ENCODE results near the gene RGS12. TPM values are rescaled to one million over a fixed set of nuclear protein-coding genes. Genes with fewer than 3 reads are reported as not detected.

Gene RGS12, protein sequence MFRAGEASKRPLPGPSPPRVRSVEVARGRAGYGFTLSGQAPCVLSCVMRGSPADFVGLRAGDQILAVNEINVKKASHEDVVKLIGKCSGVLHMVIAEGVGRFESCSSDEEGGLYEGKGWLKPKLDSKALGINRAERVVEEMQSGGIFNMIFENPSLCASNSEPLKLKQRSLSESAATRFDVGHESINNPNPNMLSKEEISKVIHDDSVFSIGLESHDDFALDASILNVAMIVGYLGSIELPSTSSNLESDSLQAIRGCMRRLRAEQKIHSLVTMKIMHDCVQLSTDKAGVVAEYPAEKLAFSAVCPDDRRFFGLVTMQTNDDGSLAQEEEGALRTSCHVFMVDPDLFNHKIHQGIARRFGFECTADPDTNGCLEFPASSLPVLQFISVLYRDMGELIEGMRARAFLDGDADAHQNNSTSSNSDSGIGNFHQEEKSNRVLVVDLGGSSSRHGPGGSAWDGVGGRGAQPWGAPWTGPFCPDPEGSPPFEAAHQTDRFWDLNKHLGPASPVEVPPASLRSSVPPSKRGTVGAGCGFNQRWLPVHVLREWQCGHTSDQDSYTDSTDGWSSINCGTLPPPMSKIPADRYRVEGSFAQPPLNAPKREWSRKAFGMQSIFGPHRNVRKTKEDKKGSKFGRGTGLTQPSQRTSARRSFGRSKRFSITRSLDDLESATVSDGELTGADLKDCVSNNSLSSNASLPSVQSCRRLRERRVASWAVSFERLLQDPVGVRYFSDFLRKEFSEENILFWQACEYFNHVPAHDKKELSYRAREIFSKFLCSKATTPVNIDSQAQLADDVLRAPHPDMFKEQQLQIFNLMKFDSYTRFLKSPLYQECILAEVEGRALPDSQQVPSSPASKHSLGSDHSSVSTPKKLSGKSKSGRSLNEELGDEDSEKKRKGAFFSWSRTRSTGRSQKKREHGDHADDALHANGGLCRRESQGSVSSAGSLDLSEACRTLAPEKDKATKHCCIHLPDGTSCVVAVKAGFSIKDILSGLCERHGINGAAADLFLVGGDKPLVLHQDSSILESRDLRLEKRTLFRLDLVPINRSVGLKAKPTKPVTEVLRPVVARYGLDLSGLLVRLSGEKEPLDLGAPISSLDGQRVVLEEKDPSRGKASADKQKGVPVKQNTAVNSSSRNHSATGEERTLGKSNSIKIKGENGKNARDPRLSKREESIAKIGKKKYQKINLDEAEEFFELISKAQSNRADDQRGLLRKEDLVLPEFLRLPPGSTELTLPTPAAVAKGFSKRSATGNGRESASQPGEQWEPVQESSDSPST (N-terminal part only)
- total RNA-seq (ENCODE audit: low replicate concordance): 12.4 and 18.4 TPM in 2 replicates

DNA sequence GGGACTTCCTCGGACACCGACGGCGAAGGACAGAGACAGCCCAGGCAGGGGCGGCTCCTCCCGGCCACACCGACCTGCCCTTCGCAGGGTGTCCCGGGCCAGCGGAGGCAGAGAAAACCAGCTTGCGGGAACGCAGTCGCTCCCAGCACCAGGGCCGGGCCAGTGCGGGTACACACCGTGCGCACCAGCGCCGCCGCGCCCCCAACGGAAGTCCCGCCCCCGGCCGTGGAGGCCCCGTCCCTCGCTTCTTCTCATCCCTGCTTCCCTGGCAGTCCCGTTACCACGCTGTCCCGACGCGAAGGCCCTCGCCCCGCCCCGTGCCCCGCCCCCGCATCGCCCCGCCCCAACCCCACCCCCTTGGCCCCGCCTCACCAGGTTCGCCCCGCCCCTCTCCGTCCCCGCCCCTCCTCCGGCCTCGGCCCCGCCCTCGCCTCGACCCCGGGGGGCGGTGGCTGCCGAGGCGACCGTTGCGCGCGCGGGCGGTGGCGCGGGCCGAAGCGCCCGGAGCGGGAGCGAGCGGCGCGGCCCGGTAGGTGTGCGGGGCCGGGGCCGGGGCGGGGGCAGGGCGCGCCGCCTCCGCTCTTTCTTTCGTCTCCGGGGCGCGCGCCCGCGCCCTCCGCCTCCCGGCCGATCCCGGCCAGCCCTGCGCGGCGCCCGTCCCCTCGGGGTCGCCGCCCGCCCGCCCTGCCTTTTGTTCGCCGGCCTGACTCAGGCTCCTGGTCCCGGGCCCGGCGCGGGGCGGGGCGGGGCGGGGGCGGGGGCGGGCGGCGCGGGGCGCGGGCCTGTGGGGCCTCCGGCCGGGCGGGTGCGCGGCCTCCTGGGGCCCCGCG, at the start of gene RGS12:
Gene RGS12, plus strand, starts transcription at position 451 of the 830 bp plus-strand sequence. CDS start 23,150 bp downstream, outside the sequence.

DNA sequence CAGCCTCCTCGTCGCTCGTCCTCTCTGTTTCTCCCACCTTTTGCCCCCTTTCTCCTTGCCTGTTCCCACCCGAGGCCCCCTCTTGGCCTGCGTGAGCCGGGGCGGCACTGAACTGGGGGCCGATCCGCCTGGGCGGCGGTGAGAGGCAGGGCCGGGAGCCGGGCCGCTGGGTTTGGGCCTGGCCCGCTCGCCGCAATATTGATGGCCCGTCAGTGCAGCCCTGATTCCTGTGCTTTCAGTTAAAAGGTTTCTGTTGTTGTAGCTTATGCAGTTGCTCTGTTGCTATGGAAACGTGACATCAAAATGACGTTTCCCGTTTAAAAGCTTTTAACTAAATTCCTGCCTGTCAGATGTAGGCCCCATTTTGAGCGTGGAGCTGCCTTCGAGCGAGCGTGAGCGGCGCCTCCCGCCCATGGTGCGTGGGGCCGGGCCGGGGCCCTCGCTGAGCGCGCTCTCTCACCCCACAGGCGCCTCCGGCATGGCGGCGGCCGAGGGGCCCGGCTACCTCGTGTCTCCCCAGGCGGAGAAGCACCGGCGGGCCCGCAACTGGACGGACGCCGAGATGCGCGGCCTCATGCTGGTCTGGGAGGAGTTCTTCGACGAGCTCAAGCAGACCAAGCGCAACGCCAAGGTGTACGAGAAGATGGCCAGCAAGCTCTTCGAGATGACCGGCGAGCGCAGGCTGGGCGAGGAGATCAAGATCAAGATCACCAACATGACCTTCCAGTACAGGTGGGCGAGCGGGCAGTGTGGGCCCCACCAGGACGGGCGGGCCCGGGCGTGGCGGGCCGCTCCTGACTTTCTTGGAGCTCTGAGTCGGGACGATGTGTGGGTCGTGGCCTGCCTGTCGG, 43.8 kb upstream of the RGS12 start, which contains the start of gene MSANTD1:
Gene MSANTD1, plus strand, starts transcription at position 349 of the 851 bp plus-strand sequence. Its CDS starts 64 bp downstream, at position 413.

Other genes with a start within 250 kb of the RGS12 start
- gene HTT-AS, start 218.5 kb upstream of the RGS12 start, total RNA-seq (ENCODE audit: low replicate concordance): not detected in 2 replicates
- 23.2 and 36.0 TPM in 2 replicates for gene HTT, start 218.3 kb upstream of the RGS12 start, total RNA-seq (ENCODE audit: low replicate concordance)
- gene MSANTD1, start 43.9 kb upstream of the RGS12 start, total RNA-seq (ENCODE audit: low replicate concordance): 0.23 and 0.35 TPM in 2 replicates
- gene HGFAC, start 148.9 kb downstream of the RGS12 start, total RNA-seq (ENCODE audit: low replicate concordance): not detected in 2 replicates
- 0.08 TPM in 1 of 2 replicates, not detected in the other for gene DOK7, start 170.3 kb downstream of the RGS12 start, total RNA-seq (ENCODE audit: low replicate concordance)
- gene LRPAP1, start 239.4 kb downstream of the RGS12 start, total RNA-seq (ENCODE audit: low replicate concordance): 92.3 and 164 TPM in 2 replicates

Measured in smooth muscle cell of the coronary artery (primary cell).